SH-SY5Y (cell line): Measurements from ENCODE around the gene CXXC5.

Experiments
- GATA2 ChIP-seq: IDR thresholded peaks from 2 replicates; pipeline ENCODE4 v1.6.1; 2011; ENCODE audit warnings: mild to moderate bottlenecking, low read depth, low read length
- GATA3 ChIP-seq: IDR thresholded peaks from 2 replicates; pipeline ENCODE4 v1.6.1; 2011; ENCODE audit warnings: low read depth, mild to moderate bottlenecking, low read length, moderate library complexity

DNA sequence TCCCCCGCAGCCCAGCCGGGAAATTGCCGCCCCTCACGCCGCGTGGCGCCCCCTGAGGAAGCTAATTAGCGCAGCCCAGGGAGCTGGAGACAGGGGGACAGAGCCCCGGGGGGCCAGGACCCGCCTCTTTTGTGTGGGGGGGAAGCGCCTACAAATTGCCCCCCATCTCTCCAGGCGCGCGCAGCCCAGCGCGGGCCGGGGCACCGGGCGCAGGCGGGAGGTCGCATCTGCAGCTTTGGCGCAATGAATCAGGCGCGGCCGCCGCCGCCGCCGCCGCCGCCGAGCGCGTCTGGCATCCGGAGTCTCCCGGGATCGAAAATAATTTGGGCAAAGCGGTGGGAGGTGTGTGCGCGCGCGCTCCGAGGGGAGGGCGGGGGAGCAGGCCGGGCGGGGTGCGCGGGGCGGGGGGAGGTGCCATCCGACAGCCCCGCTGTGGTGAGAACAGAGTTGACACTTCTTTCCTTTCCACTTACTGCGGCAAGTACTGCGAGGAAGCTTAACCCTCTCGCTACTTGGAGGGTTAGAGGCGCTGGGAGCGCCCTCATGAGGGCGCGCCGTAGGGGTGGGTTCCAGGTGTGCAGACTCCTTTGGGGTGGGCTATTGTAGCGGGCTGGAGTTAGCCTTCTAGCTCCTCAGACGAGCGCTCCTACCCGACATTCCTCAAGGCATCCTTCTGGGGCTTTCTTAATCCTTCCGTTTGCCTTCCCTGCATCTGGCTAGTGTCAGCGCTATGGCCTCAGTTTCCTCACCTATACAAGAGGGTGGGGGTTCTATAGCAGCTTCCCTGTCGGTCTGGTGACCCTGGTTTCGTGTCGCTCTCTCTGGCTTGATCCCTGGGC lies 63.1 kb downstream of the CXXC5 start:
- TF ChIP-seq GATA2 (no peak), GATA3 (no peak)
